Chondrocyte (in vitro differentiated cells): ENCODE measurements around the gene LPCAT1. TPM values are rescaled to one million over a fixed set of nuclear protein-coding genes. Genes with fewer than 3 reads are reported as not detected.

Experiments
- DNase-seq: peaks from one replicate; pipeline ENCODE4 v3.0.0; 2021; ENCODE audit warnings: mixed read lengths, low spot score
- H3K27ac Mint-ChIP-seq: one replicate; pipeline ENCODE4 v1.8.0; 2021; ENCODE audit warnings: mild to moderate bottlenecking, moderate library complexity, mixed read lengths; ENCODE audit not compliant: unreplicated experiment
- H3K27me3 Mint-ChIP-seq: 2 replicates; pipeline ENCODE4 v1.8.0; 2021; ENCODE audit warnings: low read depth, mixed read lengths
- H3K36me3 Mint-ChIP-seq: 2 replicates; pipeline ENCODE4 v1.8.0; 2021; ENCODE audit warnings: low read depth, mixed read lengths
- H3K4me1 Mint-ChIP-seq: 2 replicates; pipeline ENCODE4 v1.8.0; 2021; ENCODE audit warnings: low read depth, mild to moderate bottlenecking, mixed read lengths
- H3K4me3 Mint-ChIP-seq: one replicate; pipeline ENCODE4 v1.8.0; 2021; ENCODE audit warnings: mild to moderate bottlenecking, moderate library complexity, mixed read lengths; ENCODE audit not compliant: unreplicated experiment
- H3K9me3 Mint-ChIP-seq: 2 replicates; pipeline ENCODE4 v1.8.0; 2021; ENCODE audit warnings: low read depth, mixed read lengths
- total RNA-seq: library from RNA; stranded (reverse); gene quantifications from 3 replicates; pipeline ENCODE4 v1.2.1, GENCODE V29; 2021
- TF ChIP-seq, protein P1 (sequence below): fragments of 200-600 bp; sonication (generic); IDR thresholded peaks from 2 replicates; pipeline ENCODE4 v1.5.0; 2021; ENCODE audit warnings: antibody characterized with exemption, mild to moderate bottlenecking, moderate library complexity

The LPCAT1 gene
- total RNA-seq, 1 donor from 2014 or later, result 49.4 TPM

DNA sequence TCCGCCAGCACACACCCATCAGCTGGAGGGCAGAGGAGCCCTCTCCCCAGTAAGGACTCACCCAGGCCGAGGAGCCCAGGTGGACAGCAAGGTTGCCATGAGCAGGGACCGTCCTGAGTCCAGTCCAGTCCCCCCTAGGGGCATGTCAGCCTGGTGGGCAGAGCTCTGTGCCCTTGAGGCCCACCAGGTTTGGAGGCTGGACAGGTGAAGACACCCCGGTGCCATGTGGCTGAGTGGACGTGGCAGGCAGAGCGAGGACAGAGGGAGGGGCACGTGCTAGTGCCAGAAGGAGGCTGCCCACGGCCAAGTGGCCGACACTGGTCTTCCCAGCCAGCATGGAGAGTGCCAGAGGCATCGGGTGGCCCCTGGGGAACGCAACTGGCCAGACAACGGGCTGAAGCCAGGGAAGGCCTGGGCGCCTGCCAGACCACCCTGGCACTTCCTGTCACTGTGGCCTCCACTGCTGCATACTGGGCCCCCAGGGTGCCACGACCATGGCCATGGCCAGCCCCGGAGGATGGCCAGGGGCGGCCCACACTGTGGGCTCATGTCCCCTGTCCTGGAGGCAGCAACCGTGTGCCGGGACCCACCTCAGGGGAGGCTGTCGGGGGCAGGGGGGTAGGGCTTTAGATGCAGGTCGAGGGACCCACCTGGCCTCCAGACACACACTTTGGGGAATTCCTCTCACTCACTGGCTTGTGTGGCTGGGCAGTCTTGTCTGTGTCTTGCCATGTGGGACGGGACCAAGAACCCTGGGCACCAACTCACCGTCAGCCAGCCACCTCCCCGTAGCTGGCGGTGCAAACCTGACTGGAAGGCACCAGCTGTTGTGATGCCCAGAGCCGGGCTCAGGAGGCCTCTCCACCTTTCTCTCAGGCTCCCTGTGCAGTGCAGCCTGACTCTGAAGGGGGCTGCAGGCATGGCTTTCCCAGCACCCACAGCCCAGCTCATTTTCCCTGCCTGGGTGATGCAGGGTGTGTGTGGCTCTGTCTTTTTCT lies 42.3 kb upstream of the LPCAT1 start:
- Mint-ChIP-seq H3K27me3 (peaks cover 19% of the 10 kb centered on the region), H3K27ac (no peak overlapping the region), H3K4me3 (no peak overlapping the region), H3K9me3 (no peaks in the 10 kb centered on the region), H3K4me1 (peaks cover 25% of the 10 kb centered on the region), H3K36me3 (no peaks in the 10 kb centered on the region)
- no peak for DNase-seq
- TF ChIP-seq, protein P1, sequence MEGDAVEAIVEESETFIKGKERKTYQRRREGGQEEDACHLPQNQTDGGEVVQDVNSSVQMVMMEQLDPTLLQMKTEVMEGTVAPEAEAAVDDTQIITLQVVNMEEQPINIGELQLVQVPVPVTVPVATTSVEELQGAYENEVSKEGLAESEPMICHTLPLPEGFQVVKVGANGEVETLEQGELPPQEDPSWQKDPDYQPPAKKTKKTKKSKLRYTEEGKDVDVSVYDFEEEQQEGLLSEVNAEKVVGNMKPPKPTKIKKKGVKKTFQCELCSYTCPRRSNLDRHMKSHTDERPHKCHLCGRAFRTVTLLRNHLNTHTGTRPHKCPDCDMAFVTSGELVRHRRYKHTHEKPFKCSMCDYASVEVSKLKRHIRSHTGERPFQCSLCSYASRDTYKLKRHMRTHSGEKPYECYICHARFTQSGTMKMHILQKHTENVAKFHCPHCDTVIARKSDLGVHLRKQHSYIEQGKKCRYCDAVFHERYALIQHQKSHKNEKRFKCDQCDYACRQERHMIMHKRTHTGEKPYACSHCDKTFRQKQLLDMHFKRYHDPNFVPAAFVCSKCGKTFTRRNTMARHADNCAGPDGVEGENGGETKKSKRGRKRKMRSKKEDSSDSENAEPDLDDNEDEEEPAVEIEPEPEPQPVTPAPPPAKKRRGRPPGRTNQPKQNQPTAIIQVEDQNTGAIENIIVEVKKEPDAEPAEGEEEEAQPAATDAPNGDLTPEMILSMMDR, result no peak

DNA sequence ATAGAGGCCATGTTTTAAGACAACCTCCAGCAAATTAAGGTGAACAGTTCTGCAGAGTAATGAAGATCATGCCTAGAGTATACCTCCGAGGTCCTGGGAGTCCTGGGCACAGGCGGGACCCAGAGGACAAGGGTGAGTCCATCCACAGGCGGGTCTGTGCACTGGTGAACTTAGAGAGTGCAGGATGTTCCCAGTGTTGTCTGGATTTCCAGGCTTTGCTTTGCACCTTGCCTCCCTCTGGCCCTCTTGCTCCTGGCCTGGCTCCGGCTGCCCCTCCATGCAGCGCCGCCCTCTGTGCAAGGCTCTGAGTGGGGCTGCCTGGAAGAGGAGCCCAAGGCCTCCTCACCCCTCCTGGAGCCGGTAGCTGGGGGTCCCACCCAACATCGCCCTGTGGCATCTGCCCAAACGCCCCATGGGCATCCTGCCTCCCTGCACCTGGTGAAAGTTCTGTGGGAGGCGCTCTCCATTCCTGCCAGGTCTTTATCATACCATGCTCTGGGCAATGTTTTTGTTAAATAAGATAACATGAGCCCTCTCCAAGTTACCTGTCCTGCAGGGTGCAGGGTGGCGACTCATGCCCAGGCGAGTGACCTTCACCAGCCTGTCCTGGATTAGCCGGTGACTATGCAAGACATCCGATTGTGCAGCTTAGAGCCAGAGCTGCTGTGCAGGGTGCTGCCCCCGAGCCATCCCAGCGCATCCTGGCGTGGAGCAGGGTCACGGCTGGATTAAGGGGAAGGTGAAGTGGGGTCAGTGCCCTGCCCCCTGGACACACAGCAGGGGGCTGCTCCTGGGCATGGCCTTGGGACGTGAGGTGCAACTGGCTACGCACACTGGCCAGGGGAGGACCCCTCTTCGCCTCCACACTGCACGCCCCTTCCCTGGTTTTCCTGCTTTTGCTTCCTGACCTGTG lies 41.3 kb upstream of the LPCAT1 start:
- TF ChIP-seq, protein P1, result no peak
- H3K36me3 Mint-ChIP-seq, result no peaks in the 10 kb centered on the region
- H3K4me1 Mint-ChIP-seq, result peaks cover 25% of the 10 kb centered on the region
- DNase-seq, result no peak
- H3K9me3 Mint-ChIP-seq, result no peaks in the 10 kb centered on the region
- H3K27me3 Mint-ChIP-seq, result peaks cover 28% of the 10 kb centered on the region
- no peak overlapping the region for H3K27ac Mint-ChIP-seq
- H3K4me3 Mint-ChIP-seq, result no peak overlapping the region

DNA sequence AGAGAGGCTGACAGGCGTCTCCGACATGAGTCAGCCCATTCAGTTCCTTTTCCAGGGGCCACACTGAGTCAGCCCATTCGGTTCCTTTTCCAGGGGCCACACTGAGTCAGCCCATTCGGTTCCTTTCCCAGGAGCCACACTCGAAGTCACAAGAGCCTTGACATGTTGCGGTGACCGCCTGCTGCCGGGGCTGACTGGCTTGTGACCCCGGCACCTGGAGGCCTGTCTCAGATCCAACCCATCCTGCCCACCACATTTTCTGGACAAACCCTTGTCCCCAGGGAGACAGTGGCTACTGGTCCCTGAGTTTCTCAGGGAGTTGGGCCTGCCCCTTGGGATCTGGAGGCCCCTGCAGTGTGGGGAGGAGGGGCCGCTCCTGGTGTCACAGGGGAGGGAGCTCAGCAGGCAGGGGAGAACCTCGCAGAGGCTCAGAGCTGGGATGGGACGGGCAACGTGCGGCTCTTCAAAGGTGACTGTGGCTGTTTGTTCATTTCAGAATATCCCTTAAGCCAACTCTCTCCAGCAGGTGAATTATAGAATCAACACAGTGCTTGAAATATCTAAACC lies 40.5 kb upstream of the LPCAT1 start:
- H3K4me1 Mint-ChIP-seq, result peaks cover 25% of the 10 kb centered on the region
- no peak overlapping the region for H3K27ac Mint-ChIP-seq
- no peaks in the 10 kb centered on the region for H3K36me3 Mint-ChIP-seq
- TF ChIP-seq, protein P1, result no peak
- no peaks in the 10 kb centered on the region for H3K9me3 Mint-ChIP-seq
- peaks cover 33% of the 10 kb centered on the region for H3K27me3 Mint-ChIP-seq
- H3K4me3 Mint-ChIP-seq, result no peak overlapping the region
- no peak for DNase-seq

DNA sequence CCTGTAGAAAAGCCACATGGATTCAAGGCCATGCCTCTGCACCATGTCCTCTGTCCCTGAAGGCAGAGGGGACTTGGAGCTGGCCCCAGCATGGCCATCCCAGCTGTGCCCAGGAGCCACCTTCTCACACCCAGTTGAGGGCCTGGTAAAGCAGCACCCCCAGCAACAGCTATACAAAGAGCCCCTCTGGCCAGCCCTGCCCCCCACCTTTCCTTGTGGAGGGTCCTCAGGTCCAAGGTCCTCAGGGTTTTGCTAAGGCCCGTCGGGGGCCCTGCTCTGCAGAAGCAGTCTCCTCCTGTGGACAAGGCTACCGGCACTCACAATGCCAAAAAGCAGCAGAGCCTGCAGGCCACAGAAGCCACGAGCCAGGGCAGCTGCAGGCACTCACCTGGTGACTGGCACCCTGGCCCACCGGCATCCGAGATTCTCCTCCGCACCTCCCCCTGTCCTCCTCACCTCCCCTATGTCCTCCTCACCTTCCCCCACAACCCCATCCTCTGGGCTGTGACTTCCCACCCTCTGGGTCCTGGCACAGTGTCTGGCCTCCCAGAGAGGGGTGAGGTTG lies 39.9 kb upstream of the LPCAT1 start:
- Mint-ChIP-seq H3K27me3 (peaks cover 36% of the 10 kb centered on the region), H3K4me1 (peaks cover 24% of the 10 kb centered on the region), H3K27ac (no peak overlapping the region), H3K9me3 (no peaks in the 10 kb centered on the region), H3K36me3 (no peaks in the 10 kb centered on the region), H3K4me3 (no peak overlapping the region)
- TF ChIP-seq, protein P1, result no peak
- DNase-seq, result no peak
